ENCODE measurements around the gene SH3TC1.

- TF ChIP-seq POLR2AphosphoS5 (IDR thresholded peaks at IDR 0.05; ENCODE audit: borderline replicate concordance, low read depth, low read length): no peak
- TF ChIP-seq EZH2 (IDR thresholded peaks at IDR 0.05): no peak
These were observed 61.6 kb downstream of the SH3TC1 start for GRCh38 chr4:8260656-8261111.
